KMS-11 (cell line): ENCODE measurements around the gene HSFX2.
"Not testable (repeated sequence)": the region's sequence is repeated elsewhere in the genome, so short reads cannot be mapped to it uniquely, and the experiment has no call there.

Experiments used
- H2AFZ ChIP-seq: fragments of 200-600 bp; sonication (generic); 2 replicates; pipeline ENCODE4 v1.6.1; 2016; ENCODE audit warnings: antibody characterized with exemption, mixed run types, low read depth
- H3K27ac ChIP-seq: fragments of 200-600 bp; sonication (generic); 2 replicates; pipeline ENCODE4 v1.6.1; 2016; ENCODE audit warnings: mild to moderate bottlenecking, mixed run types
- H3K27me3 ChIP-seq: fragments of 200-600 bp; sonication (generic); 2 replicates; pipeline ENCODE4 v1.6.1; 2017; ENCODE audit warnings: mild to moderate bottlenecking, low read depth, mixed run types, moderate library complexity; ENCODE audit not compliant: insufficient read depth
- H3K36me3 ChIP-seq: fragments of 200-600 bp; sonication (generic); 2 replicates; pipeline ENCODE4 v1.6.1; 2017; ENCODE audit warnings: mild to moderate bottlenecking, mixed run types; ENCODE audit not compliant: insufficient read depth
- H3K4me1 ChIP-seq: fragments of 200-600 bp; sonication (generic); 2 replicates; pipeline ENCODE4 v1.6.1; 2016; ENCODE audit warnings: mild to moderate bottlenecking, low read depth, mixed run types; ENCODE audit not compliant: poor library complexity, severe bottlenecking
- H3K4me2 ChIP-seq: fragments of 200-600 bp; sonication (generic); 2 replicates; pipeline ENCODE4 v1.7.0; 2016; ENCODE audit warnings: mild to moderate bottlenecking, mixed run types
- H3K4me3 ChIP-seq: fragments of 200-600 bp; sonication (generic); IDR thresholded peaks from 2 replicates; pipeline ENCODE4 v1.6.1; 2017; ENCODE audit warnings: low read depth, low read length, mixed read lengths; ENCODE audit not compliant: insufficient read depth
- H3K79me2 ChIP-seq: fragments of 200-600 bp; sonication (generic); 2 replicates; pipeline ENCODE4 v1.6.1; 2016; ENCODE audit warnings: low read depth, mixed run types; ENCODE audit not compliant: insufficient read depth
- H3K9ac ChIP-seq: fragments of 200-600 bp; sonication (generic); 2 replicates; pipeline ENCODE4 v1.6.1; 2016; ENCODE audit warnings: mild to moderate bottlenecking, mixed run types
- H4K20me1 ChIP-seq: fragments of 200-600 bp; sonication (generic); 2 replicates; pipeline ENCODE4 v1.6.1; 2016; ENCODE audit warnings: mild to moderate bottlenecking, mixed run types; ENCODE audit not compliant: insufficient read depth
- CTCF ChIP-seq: fragments of 200-600 bp; sonication (generic); conservative IDR thresholded peaks from 2 replicates; pipeline ENCODE4 v1.6.1; 2017; ENCODE audit warnings: low read depth, mild to moderate bottlenecking, antibody characterized with exemption, low read length, moderate library complexity, mixed read lengths

Gene HSFX2

GRCh38 chrX:149618871-149619270, 23.8 kb upstream of the HSFX2 start:
- no peak for TF ChIP-seq CTCF
- Histone ChIP-seq H3K4me2 (no peak overlapping the region), H3K9ac (no peak overlapping the region), H3K27me3 (no peaks in the 10 kb centered on the region), H3K79me2 (no peaks in the 10 kb centered on the region), H3K27ac (no peak overlapping the region), H3K4me3 (no peak overlapping the region), H2AFZ (no peak overlapping the region), H4K20me1 (no peaks in the 10 kb centered on the region), H3K36me3 (no peaks in the 10 kb centered on the region), H3K4me1 (no peaks in the 10 kb centered on the region)

GRCh38 chrX:149611623-149612175, 16.6 kb upstream of the HSFX2 start:
- no peak overlapping the region for H3K9ac ChIP-seq
- no peak overlapping the region for H3K4me2 ChIP-seq
- no peak overlapping the region for H2AFZ ChIP-seq
- no peak overlapping the region for H3K27ac ChIP-seq
- no peaks in the 10 kb centered on the region for H3K27me3 ChIP-seq
- no peaks in the 10 kb centered on the region for H4K20me1 ChIP-seq
- H3K36me3 ChIP-seq, result no peaks in the 10 kb centered on the region
- no peak overlapping the region for H3K4me3 ChIP-seq
- TF ChIP-seq CTCF, result no peak
- H3K4me1 ChIP-seq, result no peaks in the 10 kb centered on the region
- H3K79me2 ChIP-seq, result no peaks in the 10 kb centered on the region

- no peak overlapping the region for H2AFZ ChIP-seq
- H3K4me1 ChIP-seq, result no peaks in the 10 kb centered on the region
- H3K4me3 ChIP-seq, result no peak overlapping the region
- H3K9ac ChIP-seq, result no peak overlapping the region
- H3K4me2 ChIP-seq, result no peak overlapping the region
- H3K27ac ChIP-seq, result no peak overlapping the region
- H3K79me2 ChIP-seq, result no peaks in the 10 kb centered on the region
- no peaks in the 10 kb centered on the region for H4K20me1 ChIP-seq
- H3K27me3 ChIP-seq, result no peaks in the 10 kb centered on the region
- no peaks in the 10 kb centered on the region for H3K36me3 ChIP-seq
- no peak for TF ChIP-seq CTCF
Measured at GRCh38 chrX:149610511-149610910, 15.4 kb upstream of the HSFX2 start.

GRCh38 chrX:149607699-149608098, 12.6 kb upstream of the HSFX2 start:
- H3K79me2 ChIP-seq, result no peaks in the 10 kb centered on the region
- no peaks in the 10 kb centered on the region for H3K4me1 ChIP-seq
- no peaks in the 10 kb centered on the region for H4K20me1 ChIP-seq
- no peak overlapping the region for H3K27ac ChIP-seq
- H3K4me3 ChIP-seq, result no peak overlapping the region
- H2AFZ ChIP-seq, result no peak overlapping the region
- no peak overlapping the region for H3K4me2 ChIP-seq
- no peaks in the 10 kb centered on the region for H3K36me3 ChIP-seq
- TF ChIP-seq CTCF, result no peak
- no peaks in the 10 kb centered on the region for H3K27me3 ChIP-seq
- no peak overlapping the region for H3K9ac ChIP-seq

GRCh38 chrX:149605248-149605885, 10.3 kb upstream of the HSFX2 start:
- H3K9ac ChIP-seq, H2AFZ ChIP-seq, H3K79me2 ChIP-seq, H3K27me3 ChIP-seq, H3K27ac ChIP-seq, H3K4me3 ChIP-seq, H3K36me3 ChIP-seq, H4K20me1 ChIP-seq, H3K4me1 ChIP-seq, H3K4me2 ChIP-seq: not testable (repeated sequence)

GRCh38 chrX:149598603-149599002, 3.5 kb upstream of the HSFX2 start:
- not testable (repeated sequence) for H3K4me1 ChIP-seq, H3K36me3 ChIP-seq, H3K9ac ChIP-seq, H2AFZ ChIP-seq, H3K27me3 ChIP-seq, H3K79me2 ChIP-seq, H3K27ac ChIP-seq, H3K4me3 ChIP-seq, H4K20me1 ChIP-seq, H3K4me2 ChIP-seq

GRCh38 chrX:149595943-149596342, 829 bp upstream of the HSFX2 start:
- not testable (repeated sequence) for H3K79me2 ChIP-seq, H3K27ac ChIP-seq, H4K20me1 ChIP-seq, H3K4me2 ChIP-seq, H3K4me1 ChIP-seq, H3K36me3 ChIP-seq, H3K27me3 ChIP-seq, H3K4me3 ChIP-seq, H2AFZ ChIP-seq, H3K9ac ChIP-seq
